Endothelial cell of umbilical vein (primary cell): Measurements from ENCODE around the gene MYCBP.

Experiments
- POLR2AphosphoS5 ChIP-seq: IDR thresholded peaks from 2 replicates; pipeline ENCODE4 v1.6.1; 2012; ENCODE audit warnings: low read depth, mild to moderate bottlenecking, control low read depth, low read length, moderate library complexity; ENCODE audit not compliant: insufficient read depth
- TF ChIP-seq, protein P1 (sequence below): IDR thresholded peaks from 2 replicates; pipeline ENCODE4 v1.6.1; 2011; ENCODE audit not compliant: insufficient read depth, insufficient read length

DNA sequence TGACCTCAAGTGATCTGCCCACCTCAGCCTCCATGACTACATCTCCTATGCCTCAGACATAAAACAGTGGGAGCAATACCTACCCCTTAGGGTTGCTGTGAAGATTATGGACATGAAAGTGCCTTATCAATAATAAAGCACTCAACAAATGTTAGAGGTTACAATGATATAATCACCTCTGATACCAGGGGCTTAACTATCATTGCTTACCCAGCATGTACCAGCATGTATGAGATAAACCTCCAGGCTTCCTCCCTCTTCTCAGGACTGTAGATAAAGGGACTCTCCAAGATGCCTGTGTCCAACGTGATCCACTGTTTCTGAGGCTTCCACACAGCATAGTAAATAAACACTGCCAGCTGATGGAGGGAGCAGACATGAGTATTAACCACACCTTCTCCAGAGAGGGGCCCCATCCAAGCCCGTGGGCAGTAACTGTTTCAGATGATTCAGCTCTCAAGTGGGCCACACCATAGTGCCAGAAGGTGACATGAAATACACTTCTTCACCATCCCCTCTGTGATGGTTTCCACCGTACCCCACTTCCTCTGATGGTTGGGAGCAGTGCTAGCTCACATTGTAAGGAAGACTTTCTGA is 42.3 kb upstream of the MYCBP start:
- TF ChIP-seq, protein P1, sequence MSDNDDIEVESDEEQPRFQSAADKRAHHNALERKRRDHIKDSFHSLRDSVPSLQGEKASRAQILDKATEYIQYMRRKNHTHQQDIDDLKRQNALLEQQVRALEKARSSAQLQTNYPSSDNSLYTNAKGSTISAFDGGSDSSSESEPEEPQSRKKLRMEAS: no peak
- TF ChIP-seq POLR2AphosphoS5: no peak
